Kidney (tissue), 14 donors: ENCODE data around the gene CDC40. TPM values are rescaled to one million over a fixed set of nuclear protein-coding genes. Genes with fewer than 3 reads are reported as not detected.

Experiments
- DNase-seq, 5 donors: peaks; one replicate each; pipeline ENCODE4 v3.0.0-alpha.2; 2013 to 2020
- FAIRE-seq: peaks from 2 replicates; lab custom pipeline; 2012; peaks lifted over from hg19 to GRCh38; lab: Jason Lieb, UNC
- H3K27ac ChIP-seq, 2 donors: one replicate each; pipeline ENCODE4 v1.7.0; 2013; ENCODE audit warnings: low read depth in 2 of 2, low read length in 2 of 2, inconsistent platforms in 1 of 2
- H3K27me3 ChIP-seq: one replicate; pipeline ENCODE4 v1.7.1; 2013; ENCODE audit warnings: low read length, inconsistent platforms; ENCODE audit not compliant: control insufficient read depth, insufficient read depth
- H3K36me3 ChIP-seq, 3 donors: one replicate each; pipeline versions ENCODE4 v1.7.0 to v1.7.1; 2013; ENCODE audit warnings: low read length in 3 of 3, control low read depth in 1 of 3, inconsistent platforms in 1 of 3; ENCODE audit not compliant: insufficient read depth in 3 of 3, control insufficient read depth in 2 of 3
- H3K4me1 ChIP-seq, 3 donors: one replicate each; pipeline versions ENCODE4 v1.7.0 to v1.7.1; 2013; ENCODE audit warnings: low read length in 3 of 3, inconsistent platforms in 1 of 3, low read depth in 1 of 3; ENCODE audit not compliant: control insufficient read depth in 2 of 3, insufficient read depth in 2 of 3
- H3K4me3 ChIP-seq, 3 donors: one replicate each; pipeline versions ENCODE4 v1.7.0 to v1.8.1; 2013; ENCODE audit warnings: low read length in 3 of 3, control low read depth in 1 of 3, inconsistent platforms in 1 of 3
- H3K9ac ChIP-seq, 3 donors: one replicate each; pipeline versions ENCODE4 v1.7.0 to v1.7.1; 2013; ENCODE audit warnings: low read length in 3 of 3, control low read depth in 1 of 3, inconsistent platforms in 1 of 3
- H3K9me3 ChIP-seq, 3 donors: one replicate each; pipeline versions ENCODE4 v1.7.0 to v1.7.1; 2013; ENCODE audit warnings: low read length in 3 of 3, control low read depth in 1 of 3, inconsistent platforms in 1 of 3; ENCODE audit not compliant: control insufficient read depth in 2 of 3, insufficient read depth in 1 of 3
- CTCF ChIP-seq: IDR thresholded peaks from 3 replicates; pipeline ENCODE4 v1.5.1; 2012; ENCODE audit warnings: mild to moderate bottlenecking, moderate library complexity, borderline replicate concordance; ENCODE audit not compliant: insufficient read depth; ENCODE audit errors: extremely low read depth
- intact Hi-C: fragments of 100-400 bp; cut with DNase I; formaldehyde crosslinking; loops from one replicate; pipeline ENCODE4 v1.11.1; 2022
- polyA plus RNA-seq: library from polyadenylated mRNA; stranded (reverse); fragments of 350-450 nt; fragmentation: Illumina TruSeq; extraction: RNeasy Lipid Tissue Mini Kit (QIAGEN cat#74804); gene quantifications from one replicate; pipeline ENCODE4 v1.2.3, GENCODE V29; 2014; ENCODE audit warnings: low read depth, low replicate concordance; ENCODE audit not compliant: insufficient read depth
- total RNA-seq: library from RNA; stranded (reverse); fragmentation: NEBNext Ultra II Directional; extraction: Animal tissue kit (Norgen Biotek cat#: 25700); gene quantifications from one replicate; pipeline ENCODE4 v1.2.1, GENCODE V29; 2021
- donor health status: control.
- donor health status: control.
- donor health status: control.
- donor health status: control.
- donor health status: control.
- donor health status: DM: yes; HTN: yes; CAD: no.
- donor health status: Normal renal cell carcinoma (clear cell type).

The CDC40 gene
- total and polyA plus RNA-seq, 2 donors from 2014 or later, result 10.9 to 24.6 TPM

GRCh38 chr6:110207652-110208051 lies 27.4 kb downstream of the CDC40 start:
- Histone ChIP-seq H3K9ac (no peak overlapping the region), H3K4me1 (no peaks in the 10 kb centered on the region), H3K27me3 (no peaks in the 10 kb centered on the region), H3K4me3 (no peak overlapping the region), H3K27ac (no peak overlapping the region), H3K9me3 (no peaks in the 10 kb centered on the region), H3K36me3 (peaks cover 5 to 24% (median 7%) of the 10 kb centered on the region in 3 donors)
- intact Hi-C loops, result no loop called here
- no peak for TF ChIP-seq CTCF
- DNase-seq (no peak), FAIRE-seq (no peak)

- intact Hi-C loops, result no loop called here
- Histone ChIP-seq H3K36me3 (peaks cover 9 to 30% (median 21%) of the 10 kb centered on the region in 3 donors), H3K27ac (no peak overlapping the region), H3K4me1 (no peaks in the 10 kb centered on the region), H3K9ac (no peak overlapping the region), H3K9me3 (no peaks in the 10 kb centered on the region), H3K4me3 (no peak overlapping the region), H3K27me3 (no peaks in the 10 kb centered on the region)
- FAIRE-seq, result no peak
- TF ChIP-seq CTCF, result no peak
- DNase-seq, result no peak
Measured at GRCh38 chr6:110211753-110212152, 31.5 kb downstream of the CDC40 start.

- H3K36me3 ChIP-seq, result peaks cover 9 to 35% (median 19%) of the 10 kb centered on the region in 3 donors
- no peak for TF ChIP-seq CTCF
- no peak for FAIRE-seq
- no peaks in the 10 kb centered on the region for H3K9me3 ChIP-seq
- no peaks in the 10 kb centered on the region for H3K27me3 ChIP-seq
- peak in 1 of 5 donors; percentile 29 for DNase-seq
- H3K4me1 ChIP-seq, result no peaks in the 10 kb centered on the region
- H3K4me3 ChIP-seq, result no peak overlapping the region
- no peak overlapping the region for H3K9ac ChIP-seq
- intact Hi-C loops, result no loop called here
- H3K27ac ChIP-seq, result no peak overlapping the region
Measured at GRCh38 chr6:110214338-110214737, 34.1 kb downstream of the CDC40 start.

- H3K27me3 ChIP-seq, result no peaks in the 10 kb centered on the region
- H3K36me3 ChIP-seq, result peaks cover 9 to 44% (median 22%) of the 10 kb centered on the region in 3 donors
- FAIRE-seq, result no peak
- no peaks in the 10 kb centered on the region for H3K9me3 ChIP-seq
- H3K4me3 ChIP-seq, result no peak overlapping the region
- DNase-seq, result no peak
- no peak overlapping the region for H3K9ac ChIP-seq
- no peak overlapping the region for H3K27ac ChIP-seq
- intact Hi-C loops, result no loop called here
- TF ChIP-seq CTCF, result no peak
- H3K4me1 ChIP-seq, result no peaks in the 10 kb centered on the region
Measured at GRCh38 chr6:110216140-110216539, 35.9 kb downstream of the CDC40 start.
